Vagina (tissue), 2 donors: Measurements from ENCODE around the gene SMAP1. TPM values are rescaled to one million over a fixed set of nuclear protein-coding genes. Genes with fewer than 3 reads are reported as not detected.

Experiments
- DNase-seq, 2 donors: peaks; one replicate each; pipeline ENCODE4 v3.0.0-alpha.2; 2017; ENCODE audit errors: extremely low spot score in 2 of 2
- H3K27ac ChIP-seq: fragments of 200-600 bp; sonication (generic); one replicate; pipeline ENCODE4 v1.5.1; 2019
- H3K27me3 ChIP-seq: fragments of 200-600 bp; sonication (generic); one replicate; pipeline ENCODE4 v1.5.1; 2019
- H3K36me3 ChIP-seq, 2 donors: fragments of 200-600 bp; sonication (generic); one replicate each; pipeline ENCODE4 v1.5.1; 2017 to 2019
- H3K4me1 ChIP-seq: fragments of 200-600 bp; sonication (generic); one replicate; pipeline ENCODE4 v1.5.1; 2019
- H3K4me3 ChIP-seq, 2 donors: fragments of 200-600 bp; sonication (generic); 1 replicate in 1 of 2; 2 replicates in 1 of 2; pipeline ENCODE4 v1.5.1; 2016 to 2019
- H3K9me3 ChIP-seq: fragments of 200-600 bp; sonication (generic); one replicate; pipeline ENCODE4 v1.5.1; 2019
- POLR2A ChIP-seq, 2 donors: fragments of 450-650 bp; IDR thresholded peaks; one replicate each; pipeline ENCODE4 v1.6.1; 2017; ENCODE audit warnings: antibody characterized with exemption in 2 of 2, mild to moderate bottlenecking in 2 of 2, moderate library complexity in 2 of 2
- POLR2AphosphoS5 ChIP-seq, 2 donors: sonication (generic); formaldehyde crosslinking; IDR thresholded peaks; one replicate each; pipeline ENCODE4 v1.9.0; 2017; ENCODE audit warnings: antibody characterized with exemption in 2 of 2, mild to moderate bottlenecking in 2 of 2, low read depth in 1 of 2; ENCODE audit not compliant: insufficient read depth in 1 of 2
- intact Hi-C: fragments of 100-400 bp; cut with DNase I; formaldehyde crosslinking; loops from one replicate; pipeline ENCODE4 v1.15.1; 2023
- total RNA-seq: library from RNA; depleted of rRNA; stranded (reverse); fragments of >200 nt; gene quantifications from one replicate; pipeline ENCODE4 v1.2.3, GENCODE V29; 2016
- TF ChIP-seq, protein P1 (sequence below), 3 experiments: fragments of 450-650 bp in 2 of 3; fragments of 200-600 bp in 1 of 3; sonication (generic) in 1 of 3; IDR thresholded peaks; one replicate each; pipeline ENCODE4 v1.5.1; 2017 to 2019; ENCODE audit warnings: antibody characterized with exemption in 3 of 3, mild to moderate bottlenecking in 2 of 3, moderate library complexity in 2 of 3

Gene SMAP1
- total RNA-seq, 1 donor from 2014 or later: 26.3 TPM

DNA sequence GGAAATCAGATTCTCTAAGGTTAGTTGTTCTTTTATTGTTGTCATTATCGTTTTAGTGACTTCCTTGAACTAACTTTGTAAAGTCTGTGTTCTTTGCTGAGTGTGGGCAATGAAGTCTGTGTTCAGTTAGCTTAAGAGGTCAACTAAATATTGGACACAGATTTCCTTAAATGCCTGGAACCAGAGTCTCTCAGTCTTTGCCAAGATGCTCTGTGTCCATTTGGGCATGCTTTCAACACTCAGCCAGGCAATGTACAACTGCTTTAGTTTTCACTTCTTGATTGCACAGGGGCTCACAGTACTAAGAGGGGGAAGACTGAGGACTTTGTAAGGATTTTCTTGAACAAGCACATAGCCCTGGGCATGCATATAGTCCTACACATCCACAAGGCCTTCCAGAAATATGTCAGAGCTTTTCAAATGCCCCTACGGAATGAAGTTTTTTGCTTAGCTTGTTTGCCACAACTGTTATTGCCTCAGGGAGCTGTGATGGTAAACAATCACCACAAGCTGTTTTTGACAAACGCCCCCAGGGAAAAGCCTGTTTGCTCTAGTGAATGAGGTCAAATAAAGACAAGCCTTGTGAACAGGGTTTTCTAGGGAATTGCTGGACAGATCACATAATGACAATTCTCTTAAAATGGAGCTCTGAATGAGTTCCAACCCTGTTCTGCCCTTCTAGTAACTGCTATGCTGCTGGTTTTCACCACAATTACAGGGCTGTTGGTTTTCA, 206.7 kb downstream of the SMAP1 start:
- peaks cover 8% of the 10 kb centered on the region for H3K9me3 ChIP-seq
- no peaks in the 10 kb centered on the region for H3K36me3 ChIP-seq
- H3K27me3 ChIP-seq: no peaks in the 10 kb centered on the region
- H3K27ac ChIP-seq: no peak overlapping the region
- intact Hi-C loops: no loop called here
- H3K4me3 ChIP-seq: no peak overlapping the region
- TF ChIP-seq POLR2A (IDR thresholded peaks at IDR 0.05) (no peak), POLR2AphosphoS5 (IDR thresholded peaks at IDR 0.05; ENCODE audit: insufficient read depth in 1 of 2, low read depth in 1 of 2) (no peak)
- TF ChIP-seq, protein P1, sequence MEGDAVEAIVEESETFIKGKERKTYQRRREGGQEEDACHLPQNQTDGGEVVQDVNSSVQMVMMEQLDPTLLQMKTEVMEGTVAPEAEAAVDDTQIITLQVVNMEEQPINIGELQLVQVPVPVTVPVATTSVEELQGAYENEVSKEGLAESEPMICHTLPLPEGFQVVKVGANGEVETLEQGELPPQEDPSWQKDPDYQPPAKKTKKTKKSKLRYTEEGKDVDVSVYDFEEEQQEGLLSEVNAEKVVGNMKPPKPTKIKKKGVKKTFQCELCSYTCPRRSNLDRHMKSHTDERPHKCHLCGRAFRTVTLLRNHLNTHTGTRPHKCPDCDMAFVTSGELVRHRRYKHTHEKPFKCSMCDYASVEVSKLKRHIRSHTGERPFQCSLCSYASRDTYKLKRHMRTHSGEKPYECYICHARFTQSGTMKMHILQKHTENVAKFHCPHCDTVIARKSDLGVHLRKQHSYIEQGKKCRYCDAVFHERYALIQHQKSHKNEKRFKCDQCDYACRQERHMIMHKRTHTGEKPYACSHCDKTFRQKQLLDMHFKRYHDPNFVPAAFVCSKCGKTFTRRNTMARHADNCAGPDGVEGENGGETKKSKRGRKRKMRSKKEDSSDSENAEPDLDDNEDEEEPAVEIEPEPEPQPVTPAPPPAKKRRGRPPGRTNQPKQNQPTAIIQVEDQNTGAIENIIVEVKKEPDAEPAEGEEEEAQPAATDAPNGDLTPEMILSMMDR (IDR thresholded peaks at IDR 0.05): no peak
- no peak for DNase-seq
- H3K4me1 ChIP-seq: no peaks in the 10 kb centered on the region

DNA sequence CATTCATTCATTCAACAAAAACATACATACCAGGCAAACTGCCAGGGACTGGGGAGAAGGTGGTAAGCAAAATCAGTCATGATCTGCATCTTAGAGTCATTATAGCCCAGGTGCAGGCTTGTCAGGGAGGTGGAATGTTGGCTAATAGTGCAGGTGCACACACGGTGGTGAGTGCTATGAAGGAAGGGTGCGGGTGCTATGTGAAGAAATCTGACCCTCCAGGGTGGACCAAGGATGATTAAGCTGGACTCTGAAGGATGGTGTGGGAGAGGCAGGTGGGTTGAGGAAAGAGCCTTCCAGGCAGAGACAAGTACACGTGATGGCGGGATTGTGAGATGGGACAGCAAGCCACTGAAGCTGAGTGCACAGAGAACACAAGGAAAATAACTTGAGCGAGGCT, 211.8 kb downstream of the SMAP1 start:
- no peaks in the 10 kb centered on the region for H3K9me3 ChIP-seq
- no peak for TF ChIP-seq POLR2AphosphoS5 (IDR thresholded peaks at IDR 0.05; ENCODE audit: insufficient read depth in 1 of 2, low read depth in 1 of 2)
- TF ChIP-seq, protein P1 (IDR thresholded peaks at IDR 0.05): no peak
- no peak for TF ChIP-seq POLR2A (IDR thresholded peaks at IDR 0.05)
- H3K27me3 ChIP-seq: no peaks in the 10 kb centered on the region
- no peak overlapping the region for H3K4me3 ChIP-seq
- H3K27ac ChIP-seq: no peak overlapping the region
- intact Hi-C loops: no loop called here
- no peaks in the 10 kb centered on the region for H3K4me1 ChIP-seq
- no peak for DNase-seq
- no peaks in the 10 kb centered on the region for H3K36me3 ChIP-seq

DNA sequence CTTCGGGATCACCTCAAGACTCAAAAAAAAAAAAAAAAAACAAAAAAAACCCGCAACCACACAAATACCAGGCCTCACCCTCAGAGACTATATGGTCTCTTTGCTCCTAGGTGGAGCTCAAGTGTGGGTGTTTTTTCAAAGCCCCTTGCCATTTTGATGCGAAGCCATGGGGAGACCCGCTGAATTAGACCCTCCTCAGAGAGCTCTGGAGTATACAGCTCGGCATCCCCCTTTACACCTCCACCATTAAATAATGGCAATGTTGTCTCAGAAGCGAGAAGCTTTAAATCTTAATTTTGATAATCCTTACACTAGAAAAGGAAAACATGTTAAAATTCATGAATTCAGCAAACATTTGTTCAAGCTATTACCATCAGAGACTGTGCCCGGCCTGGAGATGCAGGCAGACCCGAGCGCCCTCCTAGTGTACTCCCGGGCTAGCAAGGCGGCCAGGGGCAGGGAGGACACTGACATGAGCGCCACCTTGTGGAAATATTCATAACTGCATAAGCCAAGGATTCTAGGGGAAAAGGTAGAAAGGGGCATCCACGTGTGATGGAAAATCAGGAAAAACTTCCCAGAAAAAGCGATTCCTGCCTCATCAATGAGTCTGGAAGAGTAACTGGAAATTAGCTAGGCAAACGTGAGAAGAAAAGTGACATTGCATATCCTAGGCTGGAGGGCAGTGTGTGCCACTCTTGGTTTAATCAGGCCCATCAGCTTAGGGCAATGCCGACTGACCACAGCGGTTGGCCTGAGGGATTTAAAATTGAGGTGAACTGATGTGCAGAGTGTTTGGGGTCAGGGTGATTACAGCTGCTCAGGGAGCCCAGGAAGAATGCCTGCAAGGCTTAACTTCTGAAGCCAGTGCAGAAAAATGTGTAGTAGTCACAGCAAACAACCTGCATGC, 216.6 kb downstream of the SMAP1 start:
- H3K4me1 ChIP-seq: no peaks in the 10 kb centered on the region
- no peak overlapping the region for H3K4me3 ChIP-seq
- no peaks in the 10 kb centered on the region for H3K27me3 ChIP-seq
- TF ChIP-seq, protein P1 (IDR thresholded peaks at IDR 0.05): peak; percentile 77 to 88 (median 85)
- no peak for TF ChIP-seq POLR2AphosphoS5 (IDR thresholded peaks at IDR 0.05; ENCODE audit: insufficient read depth in 1 of 2, low read depth in 1 of 2)
- no peak for TF ChIP-seq POLR2A (IDR thresholded peaks at IDR 0.05)
- intact Hi-C loops: no loop called here
- no peaks in the 10 kb centered on the region for H3K36me3 ChIP-seq
- no peak for DNase-seq
- no peaks in the 10 kb centered on the region for H3K9me3 ChIP-seq
- no peak overlapping the region for H3K27ac ChIP-seq

DNA sequence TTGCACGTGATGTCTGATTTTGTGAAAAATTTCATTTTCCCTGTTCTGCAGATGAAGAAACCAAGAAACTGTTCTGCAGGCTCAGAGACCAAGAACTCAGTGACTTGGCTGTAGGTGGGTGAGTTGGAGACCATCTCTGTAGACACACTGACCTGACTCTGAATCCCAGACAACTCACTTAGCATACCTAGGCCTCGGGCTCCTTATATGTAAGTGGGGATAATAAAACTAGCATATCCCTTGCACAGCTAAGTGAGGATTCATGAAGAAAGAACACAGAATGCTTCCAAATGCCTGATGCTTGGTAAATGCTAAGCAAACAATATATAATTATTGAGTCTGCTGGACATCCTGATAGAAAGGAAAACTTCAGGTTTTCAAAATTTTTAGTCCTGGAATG, 218.4 kb downstream of the SMAP1 start:
- no peak overlapping the region for H3K4me3 ChIP-seq
- DNase-seq: no peak
- intact Hi-C loops: loop anchor here (5.0 kb wide), 1 partner anchor 179 kb away; no protein-coding TSS in a partner anchor
- no peak for TF ChIP-seq POLR2AphosphoS5 (IDR thresholded peaks at IDR 0.05; ENCODE audit: insufficient read depth in 1 of 2, low read depth in 1 of 2)
- no peak for TF ChIP-seq POLR2A (IDR thresholded peaks at IDR 0.05)
- TF ChIP-seq, protein P1 (IDR thresholded peaks at IDR 0.05): no peak
- H3K27me3 ChIP-seq: no peaks in the 10 kb centered on the region
- no peaks in the 10 kb centered on the region for H3K9me3 ChIP-seq
- no peaks in the 10 kb centered on the region for H3K4me1 ChIP-seq
- no peak overlapping the region for H3K27ac ChIP-seq
- H3K36me3 ChIP-seq: no peaks in the 10 kb centered on the region
